ENCODE results near the gene ERGIC1. TPM values are rescaled to one million over a fixed set of nuclear protein-coding genes. Genes with fewer than 3 reads are reported as not detected.

ERGIC1 gene
- total RNA-seq, 1 experiment from 2014 or later = 77.0 TPM

DNA sequence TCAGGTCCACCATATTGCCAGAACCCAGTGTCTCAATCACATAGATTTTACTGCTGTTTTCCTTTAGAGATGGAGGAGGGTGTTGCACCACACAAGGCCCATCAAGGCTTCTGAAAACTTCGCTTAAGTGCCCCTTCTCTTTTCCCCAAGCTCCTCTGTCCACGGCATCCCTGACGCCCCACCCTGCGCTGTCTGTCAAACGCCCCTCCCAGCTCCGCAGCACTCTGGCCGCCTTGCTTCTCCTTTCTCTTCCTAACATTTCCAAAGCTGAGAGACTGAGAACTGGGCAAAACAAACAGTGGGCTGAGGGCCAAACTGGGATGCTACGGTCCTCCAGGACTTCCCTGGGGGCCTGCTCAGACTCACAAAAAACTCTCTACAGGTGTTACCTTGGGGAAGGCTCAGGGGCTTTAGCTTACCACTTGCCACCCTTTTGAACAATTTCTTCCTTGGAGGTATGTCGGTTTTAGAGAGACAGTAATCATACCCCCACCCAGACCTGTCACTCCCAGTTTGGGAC, 28.3 kb upstream of the ERGIC1 start:
- no peak overlapping the region for H2BK5ac ChIP-seq (ENCODE audit: insufficient read length, low read length)
- no peak overlapping the region for H2AFZ ChIP-seq (ENCODE audit: low read length)
- H3K27me3 Mint-ChIP-seq (ENCODE audit: low read depth) = peaks cover 12% of the 10 kb centered on the region
- no peak overlapping the region for H4K5ac ChIP-seq (ENCODE audit: insufficient read length, low read depth, low read length)
- H4K91ac ChIP-seq (ENCODE audit: insufficient read length, low read depth, low read length) = no peak overlapping the region
- H2BK12ac ChIP-seq (ENCODE audit: insufficient read length, low read depth, low read length) = no peak overlapping the region
- H4K20me1 ChIP-seq (ENCODE audit: control insufficient read depth, insufficient read depth, insufficient read length) = no peaks in the 10 kb centered on the region
- H3K4me1 ChIP-seq (ENCODE audit: insufficient read depth, low read length) = no peaks in the 10 kb centered on the region
- no peak overlapping the region for H3K4me2 ChIP-seq (ENCODE audit: insufficient read depth, insufficient read length, low read length)
- peak overlapping the region in 1 of 3 experiments; percentile 8; a peak in 1 of 7 replicates for H3K27ac Mint-ChIP-seq
- WGBS (ENCODE audit: extremely low coverage, insufficient read length, low lambda C conversion rate) = no CpG with 5 or more reads among the region's 9 CpGs
- no peak overlapping the region for H2BK120ac ChIP-seq (ENCODE audit: low read depth, low read length, poor library complexity, severe bottlenecking)
- H3K4me1 Mint-ChIP-seq = peaks cover 9% of the 10 kb centered on the region in 2 experiments
- no peak overlapping the region for H2BK20ac ChIP-seq (ENCODE audit: low read depth, low read length, poor library complexity, severe bottlenecking)
- H3K18ac ChIP-seq (ENCODE audit: insufficient read length, low read depth, low read length) = no peak overlapping the region
- H3T11ph ChIP-seq (ENCODE audit: low read length) = no peak overlapping the region
- no peak overlapping the region for H2BK15ac ChIP-seq (ENCODE audit: low read depth, low read length)
- H3K9me3 Mint-ChIP-seq = peaks cover 2% of the 10 kb centered on the region in 2 experiments; a peak in 2 of 5 replicates
- no peak for DNase-seq
- H3K27ac ChIP-seq (ENCODE audit: insufficient read length, low read depth, low read length) = no peak overlapping the region
- H3K36me3 Mint-ChIP-seq (ENCODE audit: insufficient read depth in 1 of 3, low read depth in 3 of 3) = no peaks in the 10 kb centered on the region
- H4K8ac ChIP-seq (replicated peaks; ENCODE audit: insufficient read length, low read depth, low read length) = no peak overlapping the region
- no peak overlapping the region for H3K9ac ChIP-seq (ENCODE audit: extremely low read depth, insufficient read length, low read length)
- H3K23ac ChIP-seq (ENCODE audit: insufficient read length, low read depth, low read length) = no peak overlapping the region
- H2AK5ac ChIP-seq (ENCODE audit: insufficient read length, low read length) = no peak overlapping the region
- H3K4me3 Mint-ChIP-seq = no peak overlapping the region
- no peak overlapping the region for H3K56ac ChIP-seq (ENCODE audit: insufficient read length, low read depth, low read length)
- no peaks in the 10 kb centered on the region for H3K23me2 ChIP-seq (ENCODE audit: insufficient read length, low read depth, low read length, poor library complexity, severe bottlenecking)
- H3K27me3 ChIP-seq (ENCODE audit: insufficient read depth, low read length) = no peaks in the 10 kb centered on the region
- H3K14ac ChIP-seq (ENCODE audit: insufficient read depth, low read length) = no peak overlapping the region
- TF ChIP-seq, protein P1, sequence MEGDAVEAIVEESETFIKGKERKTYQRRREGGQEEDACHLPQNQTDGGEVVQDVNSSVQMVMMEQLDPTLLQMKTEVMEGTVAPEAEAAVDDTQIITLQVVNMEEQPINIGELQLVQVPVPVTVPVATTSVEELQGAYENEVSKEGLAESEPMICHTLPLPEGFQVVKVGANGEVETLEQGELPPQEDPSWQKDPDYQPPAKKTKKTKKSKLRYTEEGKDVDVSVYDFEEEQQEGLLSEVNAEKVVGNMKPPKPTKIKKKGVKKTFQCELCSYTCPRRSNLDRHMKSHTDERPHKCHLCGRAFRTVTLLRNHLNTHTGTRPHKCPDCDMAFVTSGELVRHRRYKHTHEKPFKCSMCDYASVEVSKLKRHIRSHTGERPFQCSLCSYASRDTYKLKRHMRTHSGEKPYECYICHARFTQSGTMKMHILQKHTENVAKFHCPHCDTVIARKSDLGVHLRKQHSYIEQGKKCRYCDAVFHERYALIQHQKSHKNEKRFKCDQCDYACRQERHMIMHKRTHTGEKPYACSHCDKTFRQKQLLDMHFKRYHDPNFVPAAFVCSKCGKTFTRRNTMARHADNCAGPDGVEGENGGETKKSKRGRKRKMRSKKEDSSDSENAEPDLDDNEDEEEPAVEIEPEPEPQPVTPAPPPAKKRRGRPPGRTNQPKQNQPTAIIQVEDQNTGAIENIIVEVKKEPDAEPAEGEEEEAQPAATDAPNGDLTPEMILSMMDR (conservative IDR thresholded peaks at IDR 0.05) = no peak
- no peaks in the 10 kb centered on the region for H3K79me1 ChIP-seq (ENCODE audit: insufficient read depth, low read depth, low read length, poor library complexity, severe bottlenecking)
- no peaks in the 10 kb centered on the region for H3K79me2 ChIP-seq (ENCODE audit: insufficient read depth, low read length)
- no peak overlapping the region for H3K4ac ChIP-seq (ENCODE audit: low read depth, low read length)
- H3K9me3 ChIP-seq (ENCODE audit: control insufficient read depth, low read depth, low read length) = no peaks in the 10 kb centered on the region

Data from H9 (cell line).